ENCODE measurements around the gene DYNLT2. TPM values are rescaled to one million over a fixed set of nuclear protein-coding genes. Genes with fewer than 3 reads are reported as not detected.

Gene DYNLT2
- total and polyA plus RNA-seq, 2 of the 13 experiments (the other 11 are each of a cell fraction or from before 2014, with no cell fraction given) = 2.1 to 4.3 TPM

- TF ChIP-seq, protein P1, sequence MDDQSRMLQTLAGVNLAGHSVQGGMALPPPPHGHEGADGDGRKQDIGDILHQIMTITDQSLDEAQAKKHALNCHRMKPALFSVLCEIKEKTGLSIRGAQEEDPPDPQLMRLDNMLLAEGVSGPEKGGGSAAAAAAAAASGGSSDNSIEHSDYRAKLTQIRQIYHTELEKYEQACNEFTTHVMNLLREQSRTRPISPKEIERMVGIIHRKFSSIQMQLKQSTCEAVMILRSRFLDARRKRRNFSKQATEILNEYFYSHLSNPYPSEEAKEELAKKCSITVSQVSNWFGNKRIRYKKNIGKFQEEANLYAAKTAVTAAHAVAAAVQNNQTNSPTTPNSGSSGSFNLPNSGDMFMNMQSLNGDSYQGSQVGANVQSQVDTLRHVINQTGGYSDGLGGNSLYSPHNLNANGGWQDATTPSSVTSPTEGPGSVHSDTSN (CRISPR knock-in tag; IDR thresholded peaks at IDR 0.05; ENCODE audit: borderline replicate concordance) = no peak
- TF ChIP-seq ARNT2 (CRISPR knock-in tag; IDR thresholded peaks at IDR 0.05; ENCODE audit: low read depth) (no peak), KLF11 (CRISPR knock-in tag; IDR thresholded peaks at IDR 0.05) (no peak), U2AF1 (optimal IDR thresholded peaks at IDR 0.05; ENCODE audit: low read depth, low read length) (no peak), RARA (CRISPR knock-in tag; IDR thresholded peaks at IDR 0.05) (no peak), EZH2 (conservative IDR thresholded peaks at IDR 0.05; ENCODE audit: low read depth, low read length) (no peak), ZBTB34 (CRISPR knock-in tag; IDR thresholded peaks at IDR 0.05) (no peak), KMT2A (CRISPR knock-in tag; IDR thresholded peaks at IDR 0.05) (no peak), LCORL (IDR thresholded peaks at IDR 0.05) (no peak), LCORL (CRISPR knock-in tag; IDR thresholded peaks at IDR 0.05) (no peak)
These were observed 32.3 kb downstream of the DYNLT2 start (continued) for GRCh38 chr6:169719117-169719516.

DNA sequence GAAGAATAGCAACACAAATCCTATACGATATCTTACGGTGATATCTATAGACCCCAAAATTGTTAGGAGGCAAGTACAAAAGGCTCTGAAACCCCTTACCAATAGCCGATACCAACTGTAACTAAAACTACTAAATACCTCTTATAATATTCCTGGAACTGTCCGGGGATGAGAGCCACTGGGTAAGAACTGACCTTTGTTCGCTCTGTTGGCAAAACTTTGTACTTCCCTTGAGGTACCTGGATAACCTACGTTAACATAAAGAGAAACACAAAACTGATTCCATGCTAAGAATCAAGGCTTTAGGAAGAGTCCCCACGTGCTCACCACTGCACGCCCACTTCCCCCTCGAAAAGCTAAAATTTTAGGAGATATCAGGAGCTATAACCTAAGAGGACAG lies 36.8 kb downstream of the DYNLT2 start:
- intact Hi-C loops (cut with micrococcal nuclease; ENCODE audit: unreplicated experiment) = no loop called here
- DNase-seq (ENCODE audit: low spot score) = no peak
- CTCF ChIA-PET (ENCODE audit: low intra/inter-chr PET ratio, low total read pairs) = no interaction called here
- TF ChIP-seq KDM4B (CRISPR knock-in tag; IDR thresholded peaks at IDR 0.05) (no peak), SALL1 (CRISPR knock-in tag; IDR thresholded peaks at IDR 0.05) (no peak), ZFYVE20 (CRISPR knock-in tag; IDR thresholded peaks at IDR 0.05; ENCODE audit: borderline replicate concordance, low read depth) (no peak), BHLHE40 (IDR thresholded peaks at IDR 0.05; ENCODE audit: low read length) (no peak)
- TF ChIP-seq, protein P2, sequence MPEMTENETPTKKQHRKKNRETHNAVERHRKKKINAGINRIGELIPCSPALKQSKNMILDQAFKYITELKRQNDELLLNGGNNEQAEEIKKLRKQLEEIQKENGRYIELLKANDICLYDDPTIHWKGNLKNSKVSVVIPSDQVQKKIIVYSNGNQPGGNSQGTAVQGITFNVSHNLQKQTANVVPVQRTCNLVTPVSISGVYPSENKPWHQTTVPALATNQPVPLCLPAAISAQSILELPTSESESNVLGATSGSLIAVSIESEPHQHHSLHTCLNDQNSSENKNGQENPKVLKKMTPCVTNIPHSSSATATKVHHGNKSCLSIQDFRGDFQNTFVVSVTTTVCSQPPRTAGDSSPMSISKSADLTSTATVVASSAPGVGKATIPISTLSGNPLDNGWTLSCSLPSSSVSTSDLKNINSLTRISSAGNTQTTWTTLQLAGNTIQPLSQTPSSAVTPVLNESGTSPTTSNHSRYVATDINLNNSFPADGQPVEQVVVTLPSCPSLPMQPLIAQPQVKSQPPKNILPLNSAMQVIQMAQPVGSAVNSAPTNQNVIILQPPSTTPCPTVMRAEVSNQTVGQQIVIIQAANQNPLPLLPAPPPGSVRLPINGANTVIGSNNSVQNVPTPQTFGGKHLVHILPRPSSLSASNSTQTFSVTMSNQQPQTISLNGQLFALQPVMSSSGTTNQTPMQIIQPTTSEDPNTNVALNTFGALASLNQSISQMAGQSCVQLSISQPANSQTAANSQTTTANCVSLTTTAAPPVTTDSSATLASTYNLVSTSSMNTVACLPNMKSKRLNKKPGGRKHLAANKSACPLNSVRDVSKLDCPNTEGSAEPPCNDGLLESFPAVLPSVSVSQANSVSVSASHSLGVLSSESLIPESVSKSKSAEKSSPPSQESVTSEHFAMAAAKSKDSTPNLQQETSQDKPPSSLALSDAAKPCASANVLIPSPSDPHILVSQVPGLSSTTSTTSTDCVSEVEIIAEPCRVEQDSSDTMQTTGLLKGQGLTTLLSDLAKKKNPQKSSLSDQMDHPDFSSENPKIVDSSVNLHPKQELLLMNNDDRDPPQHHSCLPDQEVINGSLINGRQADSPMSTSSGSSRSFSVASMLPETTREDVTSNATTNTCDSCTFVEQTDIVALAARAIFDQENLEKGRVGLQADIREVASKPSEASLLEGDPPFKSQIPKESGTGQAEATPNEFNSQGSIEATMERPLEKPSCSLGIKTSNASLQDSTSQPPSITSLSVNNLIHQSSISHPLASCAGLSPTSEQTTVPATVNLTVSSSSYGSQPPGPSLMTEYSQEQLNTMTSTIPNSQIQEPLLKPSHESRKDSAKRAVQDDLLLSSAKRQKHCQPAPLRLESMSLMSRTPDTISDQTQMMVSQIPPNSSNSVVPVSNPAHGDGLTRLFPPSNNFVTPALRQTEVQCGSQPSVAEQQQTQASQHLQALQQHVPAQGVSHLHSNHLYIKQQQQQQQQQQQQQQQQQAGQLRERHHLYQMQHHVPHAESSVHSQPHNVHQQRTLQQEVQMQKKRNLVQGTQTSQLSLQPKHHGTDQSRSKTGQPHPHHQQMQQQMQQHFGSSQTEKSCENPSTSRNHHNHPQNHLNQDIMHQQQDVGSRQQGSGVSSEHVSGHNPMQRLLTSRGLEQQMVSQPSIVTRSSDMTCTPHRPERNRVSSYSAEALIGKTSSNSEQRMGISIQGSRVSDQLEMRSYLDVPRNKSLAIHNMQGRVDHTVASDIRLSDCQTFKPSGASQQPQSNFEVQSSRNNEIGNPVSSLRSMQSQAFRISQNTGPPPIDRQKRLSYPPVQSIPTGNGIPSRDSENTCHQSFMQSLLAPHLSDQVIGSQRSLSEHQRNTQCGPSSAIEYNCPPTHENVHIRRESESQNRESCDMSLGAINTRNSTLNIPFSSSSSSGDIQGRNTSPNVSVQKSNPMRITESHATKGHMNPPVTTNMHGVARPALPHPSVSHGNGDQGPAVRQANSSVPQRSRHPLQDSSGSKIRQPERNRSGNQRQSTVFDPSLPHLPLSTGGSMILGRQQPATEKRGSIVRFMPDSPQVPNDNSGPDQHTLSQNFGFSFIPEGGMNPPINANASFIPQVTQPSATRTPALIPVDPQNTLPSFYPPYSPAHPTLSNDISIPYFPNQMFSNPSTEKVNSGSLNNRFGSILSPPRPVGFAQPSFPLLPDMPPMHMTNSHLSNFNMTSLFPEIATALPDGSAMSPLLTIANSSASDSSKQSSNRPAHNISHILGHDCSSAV (CRISPR knock-in tag; IDR thresholded peaks at IDR 0.05; ENCODE audit: borderline replicate concordance) = no peak

More for the DNA sequence above, 36.8 kb downstream of the DYNLT2 start:
- H2AFZ ChIP-seq (ENCODE audit: low read length) = no peak overlapping the region
- H3K27ac ChIP-seq (ENCODE audit: extremely low read length, insufficient read depth, low read length) = no peak overlapping the region
- no peak overlapping the region for H3K9ac ChIP-seq (ENCODE audit: insufficient read depth, low read depth, low read length)
- no TSS peak for BruUV-seq (replicated peaks)
- POLR2A ChIA-PET = interaction anchor here (1.1 to 2.2 kb wide), 4 partner anchors 9 to 37 kb away, joined by 4 to 7 read pairs (median 6); partner anchors contain the start of genes C6orf120, DYNLT2, ERMARD and WDR27
- in situ Hi-C loops (cut with HindIII; ENCODE audit: extremely low pct_ligation_motif_present, low pct_unique_long_range_greater_than_20kb) = no loop called here
- no peaks in the 10 kb centered on the region for H3K9me3 ChIP-seq (ENCODE audit: low read length)
- FAIRE-seq (no peak), ATAC-seq (peak; percentile 42)
- no peak overlapping the region for H3K4me3 ChIP-seq (replicated peaks in 1 of 3; ENCODE audit: insufficient read depth in 1 of 3, low read depth in 2 of 3, low read length in 3 of 3)
- H3K4me2 ChIP-seq (ENCODE audit: low read depth, low read length) = no peak overlapping the region
- peaks cover 9% of the 10 kb centered on the region for H4K20me1 ChIP-seq (ENCODE audit: insufficient read depth, low read length)
- H3K4me1 ChIP-seq (ENCODE audit: insufficient read depth, low read length) = peaks cover 19% of the 10 kb centered on the region
- peaks cover 17 to 80% of the 10 kb centered on the region in 2 experiments for H3K36me3 ChIP-seq (replicated peaks in 1 of 2; ENCODE audit: control insufficient read depth in 1 of 2, insufficient read depth in 2 of 2, low read length in 2 of 2)
- 90% methylated on average over 9 of the region's 9 CpGs for WGBS (ENCODE audit: low lambda C conversion rate)
- H3K27me3 ChIP-seq (ENCODE audit: control insufficient read depth in 1 of 2, insufficient read depth in 2 of 2, low read length in 2 of 2) = no peaks in the 10 kb centered on the region
- peaks cover 31% of the 10 kb centered on the region for H3K79me2 ChIP-seq (ENCODE audit: insufficient read depth, low read length)

All from HepG2 (cell line).